Transverse colon (tissue), 3 donors: ENCODE data around the gene ATP5MK.

ENCODE experiments used
- CTCF ChIP-seq, 5 experiments: fragments of 200-600 bp in 3 of 5; fragments of 450-650 bp in 2 of 5; sonication (generic) in 3 of 5; IDR thresholded peaks; 1 replicate in 2 of 5; 2 replicates in 3 of 5; pipeline ENCODE4 v1.5.1; 2016 to 2017; ENCODE audit warnings: antibody characterized with exemption in 5 of 5, inconsistent platforms in 3 of 5, mild to moderate bottlenecking in 2 of 5, moderate library complexity in 1 of 5
- EP300 ChIP-seq: sonication (generic); formaldehyde crosslinking; IDR thresholded peaks from one replicate; pipeline ENCODE4 v1.6.1; 2017; ENCODE audit warnings: antibody characterized with exemption, low read depth
- POLR2A ChIP-seq: fragments of 450-650 bp; IDR thresholded peaks from one replicate; pipeline ENCODE4 v1.6.1; 2016; ENCODE audit warnings: antibody characterized with exemption, mild to moderate bottlenecking, moderate library complexity

- TF ChIP-seq CTCF (IDR thresholded peaks at IDR 0.05) (no peak), POLR2A (no peak), EP300 (no peak)
These were observed 45.3 kb upstream of the ATP5MK start for GRCh38 chr10:103441611-103442010.
